Suprapubic skin (tissue), 4 donors: ENCODE results near the gene CCNL1. TPM values are rescaled to one million over a fixed set of nuclear protein-coding genes. Genes with fewer than 3 reads are reported as not detected.

Source experiments
- DNase-seq, 2 donors: peaks; one replicate each; pipeline ENCODE4 v3.0.0-alpha.2; 2019; ENCODE audit warnings: low spot score in 2 of 2
- H3K27ac ChIP-seq: fragments of 200-600 bp; sonication (generic); one replicate; pipeline ENCODE4 v1.5.1; 2019
- H3K27me3 ChIP-seq: fragments of 200-600 bp; sonication (generic); one replicate; pipeline ENCODE4 v1.5.1; 2019
- H3K36me3 ChIP-seq: fragments of 200-600 bp; sonication (generic); one replicate; pipeline ENCODE4 v1.5.1; 2019
- H3K4me1 ChIP-seq: fragments of 200-600 bp; sonication (generic); one replicate; pipeline ENCODE4 v1.5.1; 2019
- H3K4me3 ChIP-seq: fragments of 200-600 bp; sonication (generic); one replicate; pipeline ENCODE4 v1.5.1; 2019; ENCODE audit warnings: mild to moderate bottlenecking
- H3K9me3 ChIP-seq: fragments of 200-600 bp; sonication (generic); one replicate; pipeline ENCODE4 v1.5.1; 2019
- CTCF ChIP-seq, 2 donors: fragments of 200-600 bp in 1 of 2; fragments of 450-650 bp in 1 of 2; sonication (generic) in 1 of 2; IDR thresholded peaks; one replicate each; pipeline ENCODE4 v1.5.1; 2016 to 2019; ENCODE audit warnings: antibody characterized with exemption in 2 of 2, mild to moderate bottlenecking in 1 of 2, moderate library complexity in 1 of 2
- EP300 ChIP-seq: sonication (generic); formaldehyde crosslinking; IDR thresholded peaks from one replicate; pipeline ENCODE4 v1.6.1; 2017; ENCODE audit warnings: antibody characterized with exemption
- POLR2A ChIP-seq, 2 donors: fragments of 450-650 bp; IDR thresholded peaks; one replicate each; pipeline ENCODE4 v1.6.1; 2017; ENCODE audit warnings: antibody characterized with exemption in 2 of 2, mild to moderate bottlenecking in 2 of 2, moderate library complexity in 2 of 2
- POLR2AphosphoS5 ChIP-seq, 3 donors: sonication (generic); formaldehyde crosslinking; IDR thresholded peaks; one replicate each; pipeline ENCODE4 v1.6.1; 2017; ENCODE audit warnings: antibody characterized with exemption in 3 of 3
- WGBS: methylation state at CpG from one replicate; pipeline ENCODE4 v1.1.5; 2018; 5-methylcytosine and 5-hydroxymethylcytosine counted together
- total RNA-seq, 4 donors: library from RNA; depleted of rRNA; stranded (reverse); fragments of >200 nt; gene quantifications; one replicate each; pipeline ENCODE4 v1.1.0, GENCODE V29; 2016

CCNL1 gene
- total RNA-seq, 4 donors from 2014 or later = 203 to 665 (median 246) TPM

GRCh38 chr3:157115069-157116006, 44.6 kb downstream of the CCNL1 start:
- Histone ChIP-seq H3K36me3 (no peaks in the 10 kb centered on the region), H3K27ac (no peak overlapping the region), H3K4me3 (no peak overlapping the region), H3K4me1 (no peaks in the 10 kb centered on the region), H3K9me3 (no peaks in the 10 kb centered on the region), H3K27me3 (peaks cover 2% of the 10 kb centered on the region)
- no peak for DNase-seq
- TF ChIP-seq POLR2A (IDR thresholded peaks at IDR 0.05) = no peak
- TF ChIP-seq EP300 = no peak
- TF ChIP-seq CTCF (IDR thresholded peaks at IDR 0.05) = no peak
- TF ChIP-seq POLR2AphosphoS5 (IDR thresholded peaks at IDR 0.05) = no peak
- WGBS = 73% methylated on average over 10 of the region's 10 CpGs

- WGBS = 95% methylated on average over 3 of the region's 3 CpGs
- H3K4me1 ChIP-seq = no peaks in the 10 kb centered on the region
- H3K27ac ChIP-seq = no peak overlapping the region
- no peak overlapping the region for H3K4me3 ChIP-seq
- H3K9me3 ChIP-seq = no peaks in the 10 kb centered on the region
- H3K36me3 ChIP-seq = no peaks in the 10 kb centered on the region
- no peaks in the 10 kb centered on the region for H3K27me3 ChIP-seq
- no peak for TF ChIP-seq EP300
- no peak for TF ChIP-seq POLR2AphosphoS5 (IDR thresholded peaks at IDR 0.05)
- TF ChIP-seq POLR2A (IDR thresholded peaks at IDR 0.05) = no peak
- TF ChIP-seq CTCF (IDR thresholded peaks at IDR 0.05) = no peak
- DNase-seq = no peak
These were observed 46.0 kb downstream of the CCNL1 start for GRCh38 chr3:157113832-157114505.

- 87% methylated on average over 4 of the region's 4 CpGs for WGBS
- TF ChIP-seq EP300 (no peak), CTCF (IDR thresholded peaks at IDR 0.05) (no peak), POLR2AphosphoS5 (IDR thresholded peaks at IDR 0.05) (no peak), POLR2A (IDR thresholded peaks at IDR 0.05) (no peak)
- H3K36me3 ChIP-seq = no peaks in the 10 kb centered on the region
- no peaks in the 10 kb centered on the region for H3K27me3 ChIP-seq
- no peak overlapping the region for H3K27ac ChIP-seq
- no peaks in the 10 kb centered on the region for H3K9me3 ChIP-seq
- H3K4me3 ChIP-seq = no peak overlapping the region
- DNase-seq = no peak
- H3K4me1 ChIP-seq = no peaks in the 10 kb centered on the region
These were observed 47.4 kb downstream of the CCNL1 start for GRCh38 chr3:157112536-157112935.

- DNase-seq = no peak
- Histone ChIP-seq H3K27me3 (no peaks in the 10 kb centered on the region), H3K4me3 (no peak overlapping the region), H3K9me3 (no peaks in the 10 kb centered on the region), H3K4me1 (no peaks in the 10 kb centered on the region), H3K27ac (no peak overlapping the region), H3K36me3 (no peaks in the 10 kb centered on the region)
- no peak for TF ChIP-seq POLR2A (IDR thresholded peaks at IDR 0.05)
- TF ChIP-seq POLR2AphosphoS5 (IDR thresholded peaks at IDR 0.05) = no peak
- TF ChIP-seq EP300 = no peak
- TF ChIP-seq CTCF (IDR thresholded peaks at IDR 0.05) = no peak
- 62% methylated on average over 2 of the region's 2 CpGs for WGBS
These were observed 48.4 kb downstream of the CCNL1 start for GRCh38 chr3:157111518-157111917.

GRCh38 chr3:157110761-157111278, 49.1 kb downstream of the CCNL1 start:
- TF ChIP-seq EP300 (no peak), CTCF (IDR thresholded peaks at IDR 0.05) (no peak), POLR2AphosphoS5 (IDR thresholded peaks at IDR 0.05) (no peak), POLR2A (IDR thresholded peaks at IDR 0.05) (no peak)
- no peak overlapping the region for H3K4me3 ChIP-seq
- H3K4me1 ChIP-seq = no peaks in the 10 kb centered on the region
- no peak for DNase-seq
- H3K27me3 ChIP-seq = no peaks in the 10 kb centered on the region
- 48% methylated on average over 6 of the region's 6 CpGs for WGBS
- no peaks in the 10 kb centered on the region for H3K36me3 ChIP-seq
- no peak overlapping the region for H3K27ac ChIP-seq
- H3K9me3 ChIP-seq = no peaks in the 10 kb centered on the region
